ENCODE results near the gene ME3.
"Not testable (repeated sequence)": the region's sequence is repeated elsewhere in the genome, so short reads cannot be mapped to it uniquely, and the experiment has no call there.

ME3 gene

GRCh38 chr11:86663761-86664160, 8.7 kb downstream of the ME3 start:
- Mint-ChIP-seq H3K9me3 (no peaks in the 10 kb centered on the region), H3K36me3 (ENCODE audit: low read depth) (no peaks in the 10 kb centered on the region), H3K4me3 (no peak overlapping the region), H3K27ac (no peak overlapping the region), H3K27me3 (ENCODE audit: low read depth) (peaks cover 28% of the 10 kb centered on the region), H3K4me1 (ENCODE audit: low read depth) (no peaks in the 10 kb centered on the region)

DNA sequence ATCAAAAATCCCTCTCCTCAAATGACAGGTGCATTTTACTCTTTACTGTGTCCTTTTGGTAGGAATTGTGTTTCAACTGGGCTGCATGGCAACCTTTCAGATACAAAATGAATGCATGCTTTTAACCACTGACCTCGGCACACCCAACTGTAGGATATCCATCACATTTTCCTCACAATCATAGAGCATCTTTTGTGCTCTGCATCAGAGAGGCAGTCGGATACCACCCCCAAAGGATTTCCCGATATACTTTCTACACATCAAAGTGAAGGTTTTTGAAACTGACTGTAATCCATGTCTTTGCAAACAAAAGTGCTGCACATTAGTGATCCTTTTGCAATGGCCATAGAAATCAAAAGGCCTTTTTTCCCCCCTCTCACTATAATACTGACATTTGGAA, 9.1 kb downstream of the ME3 start:
- Mint-ChIP-seq H3K27me3 (ENCODE audit: low read depth) (peaks cover 25% of the 10 kb centered on the region), H3K36me3 (ENCODE audit: low read depth) (no peaks in the 10 kb centered on the region), H3K4me1 (ENCODE audit: low read depth) (no peaks in the 10 kb centered on the region), H3K9me3 (no peaks in the 10 kb centered on the region), H3K27ac (no peak overlapping the region), H3K4me3 (no peak overlapping the region)

DNA sequence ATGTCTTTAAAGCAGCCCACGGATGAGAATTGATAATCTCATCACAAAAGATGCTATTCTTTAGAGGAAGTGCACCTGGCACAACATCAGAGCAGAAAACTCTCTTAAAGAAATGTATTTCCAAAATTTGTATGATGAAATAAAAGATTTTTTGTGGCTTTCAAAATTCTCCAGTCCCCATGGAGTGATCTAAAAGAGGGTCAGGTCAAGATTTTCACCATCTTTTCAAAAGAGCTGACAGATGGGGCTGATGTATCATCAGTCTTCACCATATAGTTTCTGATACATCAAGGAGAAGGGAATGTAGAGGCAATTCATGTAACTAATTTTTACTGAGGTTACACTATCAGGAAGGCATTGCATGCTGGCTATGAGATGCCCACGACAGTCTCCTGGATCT, 11.7 kb downstream of the ME3 start:
- Mint-ChIP-seq H3K4me3 (no peak overlapping the region), H3K4me1 (ENCODE audit: low read depth) (no peaks in the 10 kb centered on the region), H3K9me3 (peaks cover 7% of the 10 kb centered on the region), H3K27ac (no peak overlapping the region), H3K36me3 (ENCODE audit: low read depth) (no peaks in the 10 kb centered on the region), H3K27me3 (ENCODE audit: low read depth) (peaks cover 19% of the 10 kb centered on the region)

- H3K27me3 Mint-ChIP-seq (ENCODE audit: low read depth) = peaks cover 17% of the 10 kb centered on the region
- no peaks in the 10 kb centered on the region for H3K36me3 Mint-ChIP-seq (ENCODE audit: low read depth)
- H3K4me1 Mint-ChIP-seq (ENCODE audit: low read depth) = no peaks in the 10 kb centered on the region
- no peak overlapping the region for H3K4me3 Mint-ChIP-seq
- H3K27ac Mint-ChIP-seq = no peak overlapping the region
- peaks cover 7% of the 10 kb centered on the region for H3K9me3 Mint-ChIP-seq
Observed at GRCh38 chr11:86660088-86660487, 12.3 kb downstream of the ME3 start.

DNA sequence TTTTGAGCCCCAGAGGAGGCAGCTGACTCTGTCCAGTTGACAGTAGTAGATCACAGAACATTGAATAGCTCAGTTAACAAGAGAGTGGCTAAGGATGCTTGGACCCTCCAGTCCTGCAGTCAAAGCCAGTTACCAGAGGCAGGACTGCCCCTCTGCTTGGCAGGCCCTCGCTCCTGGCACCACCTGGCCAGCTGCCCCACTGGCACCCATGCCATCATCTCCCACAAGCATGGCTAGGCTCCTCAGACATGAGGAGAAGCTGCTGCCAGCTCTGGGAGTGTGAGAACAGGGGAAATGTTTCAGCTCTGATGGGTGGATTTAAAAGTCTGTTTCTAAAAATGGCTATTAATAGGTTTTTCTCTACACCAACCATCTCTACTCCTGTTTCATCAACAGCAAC, 13.9 kb downstream of the ME3 start:
- no peak overlapping the region for H3K27ac Mint-ChIP-seq
- H3K4me3 Mint-ChIP-seq = no peak overlapping the region

GRCh38 chr11:86645212-86645611, 27.2 kb downstream of the ME3 start:
- Mint-ChIP-seq H3K9me3 (peaks cover 30% of the 10 kb centered on the region), H3K27me3 (ENCODE audit: low read depth) (peaks cover 33% of the 10 kb centered on the region)
- H3K27ac Mint-ChIP-seq; H3K4me1 Mint-ChIP-seq (ENCODE audit: low read depth); H3K36me3 Mint-ChIP-seq (ENCODE audit: low read depth); H3K4me3 Mint-ChIP-seq: not testable (repeated sequence)

More for the DNA sequence above, 13.9 kb downstream of the ME3 start:
- Mint-ChIP-seq H3K9me3 (peaks cover 8% of the 10 kb centered on the region), H3K27me3 (ENCODE audit: low read depth) (peaks cover 15% of the 10 kb centered on the region), H3K36me3 (ENCODE audit: low read depth) (no peaks in the 10 kb centered on the region), H3K4me1 (ENCODE audit: low read depth) (no peaks in the 10 kb centered on the region)

DNA sequence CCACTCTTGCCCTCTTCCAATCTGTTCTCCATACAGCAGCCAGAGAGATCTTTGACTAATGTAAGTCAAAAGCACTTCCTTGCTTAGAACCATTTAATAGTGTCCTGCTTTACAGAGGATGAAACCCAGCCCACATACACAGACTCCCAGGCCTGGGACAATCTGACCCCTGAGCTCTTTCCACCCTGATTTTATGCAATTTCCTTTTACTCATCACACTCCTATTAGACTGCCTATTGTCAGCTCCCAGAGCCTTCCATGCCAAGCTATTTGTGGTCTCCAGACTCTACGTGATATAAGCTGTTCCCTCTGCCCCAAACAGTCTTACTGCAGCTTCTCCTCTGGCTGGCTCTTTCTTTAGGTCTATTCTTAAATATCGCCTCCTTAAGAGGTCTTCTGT, 28.1 kb downstream of the ME3 start:
- Mint-ChIP-seq H3K9me3 (peaks cover 29% of the 10 kb centered on the region), H3K4me1 (ENCODE audit: low read depth) (peaks cover 2% of the 10 kb centered on the region), H3K27me3 (ENCODE audit: low read depth) (peaks cover 37% of the 10 kb centered on the region), H3K36me3 (ENCODE audit: low read depth) (peaks cover 2% of the 10 kb centered on the region), H3K27ac (no peak overlapping the region), H3K4me3 (no peak overlapping the region)

- Mint-ChIP-seq H3K4me3 (no peak overlapping the region), H3K27me3 (ENCODE audit: low read depth) (peaks cover 30% of the 10 kb centered on the region), H3K27ac (no peak overlapping the region), H3K4me1 (ENCODE audit: low read depth) (peaks cover 22% of the 10 kb centered on the region), H3K9me3 (peaks cover 29% of the 10 kb centered on the region), H3K36me3 (ENCODE audit: low read depth) (peaks cover 4% of the 10 kb centered on the region)
Observed at GRCh38 chr11:86641537-86642261, 30.7 kb downstream of the ME3 start.

DNA sequence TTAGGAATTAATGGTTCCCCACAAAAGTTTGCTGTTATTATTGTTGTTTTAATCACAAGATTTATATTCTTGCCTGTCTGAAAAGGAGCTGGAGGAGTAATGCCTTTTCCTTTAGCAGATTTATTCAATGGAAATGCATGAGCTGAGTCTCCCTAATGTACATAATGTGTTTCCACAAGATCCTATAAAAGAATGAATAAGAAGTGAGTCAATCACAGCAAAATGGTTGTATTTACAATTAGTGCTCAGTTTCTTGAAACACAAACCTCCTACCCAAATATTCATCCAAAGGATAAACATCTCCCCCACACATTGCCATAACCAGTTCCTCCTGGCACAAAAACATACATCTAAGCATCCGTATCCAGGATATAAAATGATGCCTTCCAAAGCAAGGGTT, 33.3 kb downstream of the ME3 start:
- Mint-ChIP-seq H3K9me3 (peaks cover 23% of the 10 kb centered on the region), H3K4me1 (ENCODE audit: low read depth) (peaks cover 31% of the 10 kb centered on the region)

GRCh38 chr11:86638673-86639072, 33.7 kb downstream of the ME3 start:
- Mint-ChIP-seq H3K36me3 (ENCODE audit: low read depth) (peaks cover 4% of the 10 kb centered on the region), H3K27ac (no peak overlapping the region), H3K9me3 (peaks cover 23% of the 10 kb centered on the region), H3K27me3 (ENCODE audit: low read depth) (peaks cover 29% of the 10 kb centered on the region), H3K4me1 (ENCODE audit: low read depth) (peaks cover 31% of the 10 kb centered on the region), H3K4me3 (no peak overlapping the region)

More for the DNA sequence above, 33.3 kb downstream of the ME3 start:
- H3K27ac Mint-ChIP-seq = no peak overlapping the region
- no peak overlapping the region for H3K4me3 Mint-ChIP-seq
- peaks cover 4% of the 10 kb centered on the region for H3K36me3 Mint-ChIP-seq (ENCODE audit: low read depth)
- peaks cover 31% of the 10 kb centered on the region for H3K27me3 Mint-ChIP-seq (ENCODE audit: low read depth)

DNA sequence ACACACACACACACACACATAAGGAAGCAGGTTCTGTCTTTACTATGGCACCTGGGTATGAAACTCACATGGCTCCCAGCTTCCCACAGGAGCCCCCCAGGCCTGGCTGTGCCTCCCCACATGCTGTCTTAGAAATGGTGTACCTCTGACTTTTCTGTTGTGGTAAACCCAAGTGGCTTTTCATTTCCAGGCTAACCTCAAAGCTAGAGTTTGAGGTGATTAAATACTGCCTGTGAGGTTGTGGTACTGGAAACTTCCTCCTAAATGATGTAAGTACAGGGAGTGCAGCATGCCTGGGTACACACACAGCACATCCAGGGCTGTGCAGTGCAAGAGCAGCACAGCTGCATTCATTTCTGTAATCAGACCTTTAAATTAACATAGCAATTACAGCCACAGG, 34.4 kb downstream of the ME3 start:
- H3K36me3 Mint-ChIP-seq (ENCODE audit: low read depth) = peaks cover 6% of the 10 kb centered on the region
- peaks cover 37% of the 10 kb centered on the region for H3K4me1 Mint-ChIP-seq (ENCODE audit: low read depth)
- peaks cover 29% of the 10 kb centered on the region for H3K27me3 Mint-ChIP-seq (ENCODE audit: low read depth)
- peak overlapping the region; percentile 38 for H3K27ac Mint-ChIP-seq
- H3K9me3 Mint-ChIP-seq = peaks cover 23% of the 10 kb centered on the region
- H3K4me3 Mint-ChIP-seq = no peak overlapping the region

GRCh38 chr11:86636275-86636674, 36.1 kb downstream of the ME3 start:
- Mint-ChIP-seq H3K27me3 (ENCODE audit: low read depth) (peaks cover 28% of the 10 kb centered on the region), H3K4me1 (ENCODE audit: low read depth) (peaks cover 45% of the 10 kb centered on the region), H3K4me3 (no peak overlapping the region), H3K9me3 (peaks cover 23% of the 10 kb centered on the region), H3K36me3 (ENCODE audit: low read depth) (peaks cover 6% of the 10 kb centered on the region), H3K27ac (no peak overlapping the region)

DNA sequence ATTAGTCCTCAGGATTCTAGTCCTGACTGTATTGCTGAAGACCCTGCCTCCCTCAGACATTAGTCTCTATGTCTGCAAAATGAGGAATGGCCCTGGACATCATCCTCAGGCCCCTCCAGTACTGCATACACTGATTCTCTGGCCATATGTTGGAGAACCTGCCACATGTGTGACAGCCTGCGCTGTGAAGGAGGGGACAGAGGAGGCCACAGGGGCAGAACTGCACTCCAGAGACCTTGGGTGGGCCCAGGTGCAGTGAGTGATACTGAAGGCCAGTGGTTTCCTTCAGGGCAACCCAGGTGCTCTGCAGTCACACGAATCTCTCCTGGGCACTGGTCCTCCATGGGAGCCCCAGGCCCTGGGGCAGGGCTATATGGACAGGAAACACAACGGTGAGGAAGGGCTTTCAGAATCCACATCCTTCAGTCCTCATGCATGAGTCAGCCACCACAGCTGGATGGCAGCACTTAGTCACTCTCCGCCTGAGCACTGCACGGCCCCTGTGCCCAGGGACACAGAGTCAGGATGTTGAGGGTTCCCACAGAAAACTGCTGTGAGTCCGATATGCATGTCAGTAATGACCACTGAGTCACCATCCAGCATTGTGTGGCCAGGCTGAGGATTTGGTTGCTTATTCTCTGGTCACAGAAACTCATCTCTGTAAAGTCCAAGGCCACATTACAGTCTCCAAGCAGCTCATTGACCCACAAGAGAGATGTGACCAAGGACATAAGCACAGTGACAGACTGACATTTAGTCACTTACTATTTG, 39.7 kb downstream of the ME3 start:
- Mint-ChIP-seq H3K4me3 (no peak overlapping the region), H3K36me3 (ENCODE audit: low read depth) (peaks cover 2% of the 10 kb centered on the region), H3K4me1 (ENCODE audit: low read depth) (peaks cover 31% of the 10 kb centered on the region), H3K9me3 (no peaks in the 10 kb centered on the region), H3K27me3 (ENCODE audit: low read depth) (peaks cover 23% of the 10 kb centered on the region), H3K27ac (no peak overlapping the region)

DNA sequence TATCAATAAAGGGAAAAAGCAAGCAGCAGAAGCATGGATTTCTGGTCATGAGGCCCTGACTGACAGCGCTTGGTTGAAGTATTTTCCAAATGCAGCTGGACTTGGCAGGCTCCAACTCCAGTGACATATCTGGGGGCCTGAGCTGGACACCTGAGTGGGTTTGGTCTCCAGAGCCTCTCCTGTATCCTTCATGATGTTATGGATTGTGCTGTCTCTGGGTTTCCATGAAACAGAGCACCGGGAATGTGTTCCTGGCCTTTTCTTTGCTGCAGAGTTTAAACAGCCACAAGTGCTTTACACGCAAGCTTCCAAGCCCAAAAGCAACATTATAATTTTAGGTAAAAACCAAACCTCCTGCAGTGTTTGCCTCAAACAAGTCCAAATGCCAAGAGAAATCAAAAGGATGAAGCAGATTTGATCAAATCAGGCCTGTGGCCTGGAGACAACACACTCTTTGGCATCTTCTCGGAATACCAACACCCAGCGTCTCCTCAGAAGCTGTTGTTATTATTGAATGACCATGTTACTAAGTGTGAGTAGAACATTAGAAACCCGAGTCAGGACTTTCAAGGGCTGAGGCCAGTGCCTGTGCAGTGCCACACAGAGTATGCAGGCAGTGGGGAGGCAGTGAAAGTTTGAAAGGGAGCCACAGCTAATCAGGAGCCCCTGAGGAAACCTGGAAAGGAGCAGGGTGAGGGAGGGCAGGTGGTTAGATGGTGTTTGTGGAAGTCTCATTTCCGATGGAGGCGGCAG, 42.0 kb downstream of the ME3 start:
- Mint-ChIP-seq H3K36me3 (ENCODE audit: low read depth) (peaks cover 2% of the 10 kb centered on the region), H3K27ac (no peak overlapping the region), H3K4me3 (no peak overlapping the region), H3K9me3 (no peaks in the 10 kb centered on the region), H3K27me3 (ENCODE audit: low read depth) (peaks cover 17% of the 10 kb centered on the region), H3K4me1 (ENCODE audit: low read depth) (peaks cover 16% of the 10 kb centered on the region)

Data from T-helper 1 cell treated with Interleukin-12 subunit alpha and Interleukin-12 subunit beta and Interleukin-4 antibody, amounts not matched to agents 30 μg/mL and 1 μg/mL, for 36 hours (primary cell).